ENCODE measurements around the gene POU4F1.

Gene POU4F1

DNA sequence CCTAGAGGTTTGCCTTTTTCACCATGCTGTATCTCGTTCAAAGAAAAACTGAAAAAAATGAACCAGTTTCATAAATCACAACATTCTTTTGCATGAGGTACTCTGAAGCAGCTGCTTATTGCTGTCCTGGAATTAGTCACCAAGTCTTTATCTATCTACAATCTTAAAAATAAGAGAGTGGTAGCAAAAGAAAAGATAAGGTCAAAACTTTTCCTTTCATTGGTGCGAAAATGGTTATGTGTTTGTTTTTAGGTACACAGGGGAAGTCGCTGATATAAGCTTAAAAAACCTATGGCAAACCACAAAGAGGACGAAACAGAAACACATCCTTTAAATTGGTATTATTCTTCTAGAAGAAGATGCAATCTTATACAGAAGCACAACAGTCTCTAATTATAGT, 34.9 kb upstream of the POU4F1 start:
- no peak overlapping the region for H3K9ac ChIP-seq
- peaks cover 3% of the 10 kb centered on the region for H3K4me1 ChIP-seq
- H3K27me3 ChIP-seq (ENCODE audit: control insufficient read depth, insufficient read depth, low read length): no peaks in the 10 kb centered on the region
- no peaks in the 10 kb centered on the region for H3K36me3 ChIP-seq (ENCODE audit: control insufficient read depth, insufficient read depth, low read length)
- H3K79me2 ChIP-seq: no peaks in the 10 kb centered on the region
- no peak overlapping the region for H3K4me3 ChIP-seq (ENCODE audit: low read depth, low read length)
- no peak overlapping the region for H3K27ac ChIP-seq
- no peak overlapping the region for H3K4me2 ChIP-seq (ENCODE audit: low read length)
- H3K9me3 ChIP-seq (ENCODE audit: control insufficient read depth, low read length): no peaks in the 10 kb centered on the region
- TF ChIP-seq CTCF (IDR thresholded peaks at IDR 0.05): no peak
- H2AFZ ChIP-seq: no peak overlapping the region

DNA sequence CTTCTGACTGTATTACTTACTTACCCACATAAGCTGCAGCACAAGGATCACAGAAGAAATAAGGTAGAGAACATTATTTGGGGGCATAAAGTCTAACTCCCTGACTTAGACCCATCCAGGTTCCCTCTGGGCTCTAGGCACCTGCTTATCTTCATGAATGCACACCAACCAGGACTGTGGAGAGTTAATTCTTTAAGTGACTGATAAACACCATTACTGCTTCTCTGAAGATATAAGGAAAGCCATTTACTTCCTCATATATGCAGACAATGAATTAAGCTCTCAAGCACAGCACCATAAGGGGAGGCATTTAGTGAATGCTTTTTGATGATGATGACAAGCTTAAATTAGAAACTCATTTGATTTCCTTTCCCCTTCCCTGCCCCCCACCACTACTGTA, 33.1 kb upstream of the POU4F1 start:
- H3K79me2 ChIP-seq: no peaks in the 10 kb centered on the region
- H3K27ac ChIP-seq: no peak overlapping the region
- no peak overlapping the region for H3K4me2 ChIP-seq (ENCODE audit: low read length)
- H3K9me3 ChIP-seq (ENCODE audit: control insufficient read depth, low read length): no peaks in the 10 kb centered on the region
- no peaks in the 10 kb centered on the region for H3K27me3 ChIP-seq (ENCODE audit: control insufficient read depth, insufficient read depth, low read length)
- TF ChIP-seq CTCF (IDR thresholded peaks at IDR 0.05): no peak
- no peak overlapping the region for H2AFZ ChIP-seq
- no peak overlapping the region for H3K9ac ChIP-seq
- no peak overlapping the region for H3K4me3 ChIP-seq (ENCODE audit: low read depth, low read length)
- H3K36me3 ChIP-seq (ENCODE audit: control insufficient read depth, insufficient read depth, low read length): no peaks in the 10 kb centered on the region
- peaks cover 3% of the 10 kb centered on the region for H3K4me1 ChIP-seq

GRCh38 chr13:78632996-78633395, 29.6 kb upstream of the POU4F1 start:
- H3K27ac ChIP-seq: no peak overlapping the region
- no peaks in the 10 kb centered on the region for H3K9me3 ChIP-seq (ENCODE audit: control insufficient read depth, low read length)
- H3K36me3 ChIP-seq (ENCODE audit: control insufficient read depth, insufficient read depth, low read length): no peaks in the 10 kb centered on the region
- TF ChIP-seq CTCF (IDR thresholded peaks at IDR 0.05): no peak
- H3K27me3 ChIP-seq (ENCODE audit: control insufficient read depth, insufficient read depth, low read length): no peaks in the 10 kb centered on the region
- no peaks in the 10 kb centered on the region for H3K79me2 ChIP-seq
- no peak overlapping the region for H3K4me2 ChIP-seq (ENCODE audit: low read length)
- no peak overlapping the region for H3K4me3 ChIP-seq (ENCODE audit: low read depth, low read length)
- no peak overlapping the region for H2AFZ ChIP-seq
- H3K4me1 ChIP-seq: no peaks in the 10 kb centered on the region
- H3K9ac ChIP-seq: no peak overlapping the region

- TF ChIP-seq CTCF (IDR thresholded peaks at IDR 0.05): no peak
- Histone ChIP-seq H3K4me2 (ENCODE audit: low read length) (no peak overlapping the region), H3K79me2 (no peaks in the 10 kb centered on the region), H3K4me3 (ENCODE audit: low read depth, low read length) (no peak overlapping the region), H3K9me3 (ENCODE audit: control insufficient read depth, low read length) (no peaks in the 10 kb centered on the region), H3K36me3 (ENCODE audit: control insufficient read depth, insufficient read depth, low read length) (no peaks in the 10 kb centered on the region), H3K27ac (no peak overlapping the region), H3K4me1 (no peaks in the 10 kb centered on the region), H2AFZ (no peak overlapping the region), H3K27me3 (ENCODE audit: control insufficient read depth, insufficient read depth, low read length) (no peaks in the 10 kb centered on the region), H3K9ac (no peak overlapping the region)
These were observed 27.7 kb upstream of the POU4F1 start for GRCh38 chr13:78631077-78631476.

- Histone ChIP-seq H3K27me3 (ENCODE audit: control insufficient read depth, insufficient read depth, low read length) (no peaks in the 10 kb centered on the region), H3K27ac (no peak overlapping the region), H3K36me3 (ENCODE audit: control insufficient read depth, insufficient read depth, low read length) (no peaks in the 10 kb centered on the region), H3K9ac (no peak overlapping the region), H3K4me3 (ENCODE audit: low read depth, low read length) (no peak overlapping the region), H2AFZ (no peak overlapping the region), H3K4me1 (no peaks in the 10 kb centered on the region), H3K4me2 (ENCODE audit: low read length) (no peak overlapping the region), H3K9me3 (ENCODE audit: control insufficient read depth, low read length) (no peaks in the 10 kb centered on the region), H3K79me2 (no peaks in the 10 kb centered on the region)
- TF ChIP-seq CTCF (IDR thresholded peaks at IDR 0.05): no peak
These were observed 27.2 kb upstream of the POU4F1 start for GRCh38 chr13:78630511-78630910.

Data from parathyroid adenoma (tissue), 2 donors.